Measurements from ENCODE around the gene UBAP2. TPM values are rescaled to one million over a fixed set of nuclear protein-coding genes. Genes with fewer than 3 reads are reported as not detected.

Gene UBAP2
- total RNA-seq, 4 donors from 2014 or later, result 14.5 to 27.8 (median 20.5) TPM

DNA sequence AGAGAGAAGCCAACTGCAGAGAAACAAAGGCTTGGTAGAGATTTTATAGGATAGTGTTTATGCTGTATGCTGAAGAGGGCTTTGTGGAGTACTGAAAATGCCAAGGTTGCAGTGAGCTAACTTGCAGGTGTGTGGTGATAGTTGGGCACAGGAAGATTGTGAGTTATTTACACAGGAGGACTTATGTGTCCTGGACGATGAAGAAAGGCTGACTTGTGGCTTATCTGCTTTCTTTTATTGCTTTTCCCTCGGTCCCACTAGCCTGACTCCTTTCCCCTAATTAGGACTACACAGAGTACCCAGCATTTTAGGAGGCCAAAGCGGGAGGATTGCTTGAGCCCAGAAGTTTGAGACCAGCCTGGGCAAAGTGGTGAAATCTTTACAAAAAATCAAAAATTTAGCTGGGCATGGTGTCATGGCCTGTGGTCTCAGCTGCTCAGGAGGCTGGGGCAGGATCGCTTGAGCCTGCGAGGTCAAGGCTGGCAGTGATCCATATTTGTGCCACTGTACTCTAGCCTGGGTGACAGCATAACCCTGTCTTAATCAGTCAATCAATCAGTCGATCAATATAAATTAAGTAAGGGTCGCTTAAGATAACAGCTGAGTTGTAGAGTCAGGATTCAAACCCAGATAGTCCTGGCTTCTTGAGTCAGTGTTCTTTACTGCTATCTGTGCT, 169.9 kb downstream of the UBAP2 start:
- Histone ChIP-seq H3K27ac (no peak overlapping the region), H3K36me3 (no peaks in the 10 kb centered on the region), H3K4me3 (no peak overlapping the region), H3K4me1 (peaks cover 0 to 39% (median 4%) of the 10 kb centered on the region in 3 donors), H3K27me3 (no peaks in the 10 kb centered on the region), H3K9me3 (no peaks in the 10 kb centered on the region)
- DNase-seq, result no peak
- TF ChIP-seq, protein P1, sequence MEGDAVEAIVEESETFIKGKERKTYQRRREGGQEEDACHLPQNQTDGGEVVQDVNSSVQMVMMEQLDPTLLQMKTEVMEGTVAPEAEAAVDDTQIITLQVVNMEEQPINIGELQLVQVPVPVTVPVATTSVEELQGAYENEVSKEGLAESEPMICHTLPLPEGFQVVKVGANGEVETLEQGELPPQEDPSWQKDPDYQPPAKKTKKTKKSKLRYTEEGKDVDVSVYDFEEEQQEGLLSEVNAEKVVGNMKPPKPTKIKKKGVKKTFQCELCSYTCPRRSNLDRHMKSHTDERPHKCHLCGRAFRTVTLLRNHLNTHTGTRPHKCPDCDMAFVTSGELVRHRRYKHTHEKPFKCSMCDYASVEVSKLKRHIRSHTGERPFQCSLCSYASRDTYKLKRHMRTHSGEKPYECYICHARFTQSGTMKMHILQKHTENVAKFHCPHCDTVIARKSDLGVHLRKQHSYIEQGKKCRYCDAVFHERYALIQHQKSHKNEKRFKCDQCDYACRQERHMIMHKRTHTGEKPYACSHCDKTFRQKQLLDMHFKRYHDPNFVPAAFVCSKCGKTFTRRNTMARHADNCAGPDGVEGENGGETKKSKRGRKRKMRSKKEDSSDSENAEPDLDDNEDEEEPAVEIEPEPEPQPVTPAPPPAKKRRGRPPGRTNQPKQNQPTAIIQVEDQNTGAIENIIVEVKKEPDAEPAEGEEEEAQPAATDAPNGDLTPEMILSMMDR (IDR thresholded peaks at IDR 0.05), result no peak
- TF ChIP-seq POLR2A (IDR thresholded peaks at IDR 0.05), result no peak
- WGBS, 2 donors, result 77 to 85% methylated on average over 6 to 7 of the region's 7 CpGs
- intact Hi-C loops (cut with DNase I), result no loop called here

DNA sequence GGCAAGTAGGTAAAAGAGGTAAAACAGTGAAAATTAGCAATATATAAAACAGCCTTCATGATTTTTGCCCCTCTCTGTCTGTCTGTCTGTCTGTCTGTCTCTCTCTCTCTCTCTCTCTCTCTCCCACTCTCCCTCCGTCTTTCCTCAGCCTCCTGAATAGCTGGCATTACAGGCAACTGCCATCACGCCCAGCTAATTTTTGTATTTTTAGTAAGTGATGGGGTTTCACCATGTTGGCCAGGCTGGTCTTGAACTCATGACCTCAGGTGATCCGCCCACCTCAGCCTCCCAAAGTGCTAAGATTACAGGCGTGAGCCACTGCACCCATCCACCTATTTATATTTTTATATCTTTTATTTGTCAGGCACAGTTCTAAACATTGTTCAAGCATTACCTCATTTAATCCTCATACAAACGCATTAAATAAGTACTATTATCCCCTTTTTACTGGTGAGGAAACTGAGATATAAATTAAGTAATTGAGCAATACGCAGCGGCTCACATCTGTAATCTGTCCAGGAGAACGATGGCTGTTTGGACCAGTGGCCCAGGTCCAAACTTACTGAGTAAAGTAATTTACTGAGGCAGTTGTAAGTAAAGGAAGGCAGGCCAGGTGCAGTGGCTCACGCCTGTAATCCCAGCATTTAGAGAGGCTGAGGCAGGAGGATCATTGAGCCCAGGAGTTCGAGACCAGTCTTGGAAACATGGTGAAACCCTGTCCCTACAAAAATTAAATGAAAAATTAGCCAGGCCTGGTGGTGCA, 170.8 kb downstream of the UBAP2 start:
- Histone ChIP-seq H3K27ac (no peak overlapping the region), H3K4me3 (no peak overlapping the region), H3K4me1 (peaks cover 0 to 37% (median 4%) of the 10 kb centered on the region in 3 donors), H3K36me3 (no peaks in the 10 kb centered on the region), H3K9me3 (no peaks in the 10 kb centered on the region), H3K27me3 (no peaks in the 10 kb centered on the region)
- DNase-seq, result no peak
- TF ChIP-seq POLR2A (IDR thresholded peaks at IDR 0.05), result no peak
- TF ChIP-seq, protein P1 (IDR thresholded peaks at IDR 0.05), result no peak
- intact Hi-C loops (cut with DNase I), result no loop called here
- 75 to 77% methylated on average over 10 of the region's 10 CpGs for WGBS, 2 donors

Small RNA genes lying within 50 kb of the gene (small RNA-seq; reads per million reads assigned to genes)
- gene RN7SKP114, result 0 to 0.15 (median 0) reads per million in 4 donors
- 87.8 to 133 (median 120) reads per million in 4 donors for gene SNORD121A
- gene SNORD121B, result 0 reads per million in 4 donors

Other genes starting within 250 kb of the UBAP2 start
- 10 to 100 TPM; 14.3 to 19.1 (median 16.7) TPM for gene UBE2R2, start 231.7 kb downstream of the UBAP2 start, total RNA-seq
- 10 to 100 TPM; 26.5 to 40.9 (median 33.5) TPM for gene DCAF12, start 77.8 kb upstream of the UBAP2 start, total RNA-seq
- gene UBAP1, start 130.2 kb upstream of the UBAP2 start, total RNA-seq, result 10 to 100 TPM; 35.8 to 63.4 (median 55.1) TPM